Measurements from ENCODE around the gene SLC6A13.

DNA sequence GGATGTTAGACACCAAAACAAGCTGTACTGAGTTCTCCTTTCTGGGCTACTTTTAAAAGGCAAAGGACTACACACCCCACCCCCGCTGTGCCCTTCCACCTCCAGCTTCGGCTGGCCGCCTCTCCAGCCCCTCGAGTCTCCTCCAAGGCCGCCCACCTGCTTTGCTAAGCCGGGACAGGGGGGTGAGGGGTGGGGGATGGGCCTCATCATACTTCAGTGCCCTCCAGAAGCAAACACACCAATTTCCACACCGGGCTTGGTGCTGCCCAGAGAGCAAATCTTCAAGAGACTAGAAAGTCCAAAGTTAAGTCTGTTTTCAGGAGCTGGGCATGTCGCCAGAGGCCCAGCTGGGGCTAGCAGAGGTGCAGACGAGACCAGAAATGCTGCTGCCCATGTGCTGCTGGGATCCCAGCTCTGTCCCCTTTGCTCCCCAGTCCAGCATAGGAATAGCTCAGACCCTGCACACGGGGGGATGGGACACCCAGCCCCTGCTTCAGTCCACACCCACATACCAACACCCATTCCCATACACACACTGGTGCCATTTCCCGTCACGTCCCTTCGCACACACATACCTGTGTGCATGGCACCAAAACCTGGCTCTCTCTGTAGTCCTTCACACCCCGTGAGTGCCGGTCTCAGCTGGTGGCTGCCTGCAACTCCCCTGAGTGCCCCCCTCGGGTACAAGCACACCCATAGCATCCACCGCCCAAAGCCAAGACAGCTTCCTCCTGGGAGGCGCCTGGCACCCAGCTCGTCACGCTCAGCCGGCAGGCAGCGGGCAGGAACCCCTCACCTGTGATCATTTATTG is 49.7 kb downstream of the SLC6A13 start:
- TF ChIP-seq, protein P1, sequence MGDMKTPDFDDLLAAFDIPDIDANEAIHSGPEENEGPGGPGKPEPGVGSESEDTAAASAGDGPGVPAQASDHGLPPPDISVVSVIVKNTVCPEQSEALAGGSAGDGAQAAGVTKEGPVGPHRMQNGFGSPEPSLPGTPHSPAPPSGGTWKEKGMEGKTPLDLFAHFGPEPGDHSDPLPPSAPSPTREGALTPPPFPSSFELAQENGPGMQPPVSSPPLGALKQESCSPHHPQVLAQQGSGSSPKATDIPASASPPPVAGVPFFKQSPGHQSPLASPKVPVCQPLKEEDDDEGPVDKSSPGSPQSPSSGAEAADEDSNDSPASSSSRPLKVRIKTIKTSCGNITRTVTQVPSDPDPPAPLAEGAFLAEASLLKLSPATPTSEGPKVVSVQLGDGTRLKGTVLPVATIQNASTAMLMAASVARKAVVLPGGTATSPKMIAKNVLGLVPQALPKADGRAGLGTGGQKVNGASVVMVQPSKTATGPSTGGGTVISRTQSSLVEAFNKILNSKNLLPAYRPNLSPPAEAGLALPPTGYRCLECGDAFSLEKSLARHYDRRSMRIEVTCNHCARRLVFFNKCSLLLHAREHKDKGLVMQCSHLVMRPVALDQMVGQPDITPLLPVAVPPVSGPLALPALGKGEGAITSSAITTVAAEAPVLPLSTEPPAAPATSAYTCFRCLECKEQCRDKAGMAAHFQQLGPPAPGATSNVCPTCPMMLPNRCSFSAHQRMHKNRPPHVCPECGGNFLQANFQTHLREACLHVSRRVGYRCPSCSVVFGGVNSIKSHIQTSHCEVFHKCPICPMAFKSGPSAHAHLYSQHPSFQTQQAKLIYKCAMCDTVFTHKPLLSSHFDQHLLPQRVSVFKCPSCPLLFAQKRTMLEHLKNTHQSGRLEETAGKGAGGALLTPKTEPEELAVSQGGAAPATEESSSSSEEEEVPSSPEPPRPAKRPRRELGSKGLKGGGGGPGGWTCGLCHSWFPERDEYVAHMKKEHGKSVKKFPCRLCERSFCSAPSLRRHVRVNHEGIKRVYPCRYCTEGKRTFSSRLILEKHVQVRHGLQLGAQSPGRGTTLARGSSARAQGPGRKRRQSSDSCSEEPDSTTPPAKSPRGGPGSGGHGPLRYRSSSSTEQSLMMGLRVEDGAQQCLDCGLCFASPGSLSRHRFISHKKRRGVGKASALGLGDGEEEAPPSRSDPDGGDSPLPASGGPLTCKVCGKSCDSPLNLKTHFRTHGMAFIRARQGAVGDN (IDR thresholded peaks at IDR 0.05): no peak
- TF ChIP-seq, protein P2, sequence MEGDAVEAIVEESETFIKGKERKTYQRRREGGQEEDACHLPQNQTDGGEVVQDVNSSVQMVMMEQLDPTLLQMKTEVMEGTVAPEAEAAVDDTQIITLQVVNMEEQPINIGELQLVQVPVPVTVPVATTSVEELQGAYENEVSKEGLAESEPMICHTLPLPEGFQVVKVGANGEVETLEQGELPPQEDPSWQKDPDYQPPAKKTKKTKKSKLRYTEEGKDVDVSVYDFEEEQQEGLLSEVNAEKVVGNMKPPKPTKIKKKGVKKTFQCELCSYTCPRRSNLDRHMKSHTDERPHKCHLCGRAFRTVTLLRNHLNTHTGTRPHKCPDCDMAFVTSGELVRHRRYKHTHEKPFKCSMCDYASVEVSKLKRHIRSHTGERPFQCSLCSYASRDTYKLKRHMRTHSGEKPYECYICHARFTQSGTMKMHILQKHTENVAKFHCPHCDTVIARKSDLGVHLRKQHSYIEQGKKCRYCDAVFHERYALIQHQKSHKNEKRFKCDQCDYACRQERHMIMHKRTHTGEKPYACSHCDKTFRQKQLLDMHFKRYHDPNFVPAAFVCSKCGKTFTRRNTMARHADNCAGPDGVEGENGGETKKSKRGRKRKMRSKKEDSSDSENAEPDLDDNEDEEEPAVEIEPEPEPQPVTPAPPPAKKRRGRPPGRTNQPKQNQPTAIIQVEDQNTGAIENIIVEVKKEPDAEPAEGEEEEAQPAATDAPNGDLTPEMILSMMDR (IDR thresholded peaks at IDR 0.05 in 2 of 3, conservative IDR thresholded peaks at IDR 0.05 in 1 of 3; ENCODE audit: control insufficient read depth in 2 of 3, extremely low read depth in 1 of 3, insufficient read depth in 1 of 3, low read depth in 3 of 3, low read length in 3 of 3): no peak
- TF ChIP-seq POLR2A (IDR thresholded peaks at IDR 0.05; ENCODE audit: low read depth, low read length) (no peak), MXI1 (IDR thresholded peaks at IDR 0.05; ENCODE audit: low read depth, low read length) (no peak), EP300 (IDR thresholded peaks at IDR 0.05; ENCODE audit: borderline replicate concordance in 1 of 2, control insufficient read depth in 1 of 2, low read depth in 2 of 2, low read length in 2 of 2) (no peak), ZNF274 (IDR thresholded peaks at IDR 0.05; ENCODE audit: insufficient read depth, insufficient read length) (no peak)
- TF ChIP-seq, protein P3, sequence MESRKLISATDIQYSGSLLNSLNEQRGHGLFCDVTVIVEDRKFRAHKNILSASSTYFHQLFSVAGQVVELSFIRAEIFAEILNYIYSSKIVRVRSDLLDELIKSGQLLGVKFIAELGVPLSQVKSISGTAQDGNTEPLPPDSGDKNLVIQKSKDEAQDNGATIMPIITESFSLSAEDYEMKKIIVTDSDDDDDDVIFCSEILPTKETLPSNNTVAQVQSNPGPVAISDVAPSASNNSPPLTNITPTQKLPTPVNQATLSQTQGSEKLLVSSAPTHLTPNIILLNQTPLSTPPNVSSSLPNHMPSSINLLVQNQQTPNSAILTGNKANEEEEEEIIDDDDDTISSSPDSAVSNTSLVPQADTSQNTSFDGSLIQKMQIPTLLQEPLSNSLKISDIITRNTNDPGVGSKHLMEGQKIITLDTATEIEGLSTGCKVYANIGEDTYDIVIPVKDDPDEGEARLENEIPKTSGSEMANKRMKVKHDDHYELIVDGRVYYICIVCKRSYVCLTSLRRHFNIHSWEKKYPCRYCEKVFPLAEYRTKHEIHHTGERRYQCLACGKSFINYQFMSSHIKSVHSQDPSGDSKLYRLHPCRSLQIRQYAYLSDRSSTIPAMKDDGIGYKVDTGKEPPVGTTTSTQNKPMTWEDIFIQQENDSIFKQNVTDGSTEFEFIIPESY (IDR thresholded peaks at IDR 0.05): no peak
